ENCODE data around the gene CDC42BPB.

The CDC42BPB gene

DNA sequence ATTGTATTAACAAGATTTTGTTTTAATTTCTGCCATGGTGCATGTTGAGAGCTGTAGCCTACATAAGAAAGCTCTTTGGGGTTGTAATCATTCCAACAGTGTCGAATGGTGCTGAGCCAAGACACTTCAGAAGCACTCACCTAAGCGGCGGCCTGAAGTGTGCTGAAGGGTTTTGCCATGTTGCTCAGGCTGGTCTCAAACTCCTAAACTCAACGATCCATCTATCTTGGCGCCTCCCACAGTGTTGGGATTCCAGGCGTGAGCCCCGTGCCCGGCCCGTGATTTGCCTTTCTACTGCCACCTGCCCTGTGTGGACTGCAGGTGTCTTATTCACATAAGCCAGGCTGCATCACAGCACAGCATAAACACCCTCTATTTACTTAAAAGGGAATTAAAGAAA, 86.0 kb downstream of the CDC42BPB start:
- in situ Hi-C loops (cut with HindIII; ENCODE audit: low sequenced_read_pairs) = no loop called here

DNA sequence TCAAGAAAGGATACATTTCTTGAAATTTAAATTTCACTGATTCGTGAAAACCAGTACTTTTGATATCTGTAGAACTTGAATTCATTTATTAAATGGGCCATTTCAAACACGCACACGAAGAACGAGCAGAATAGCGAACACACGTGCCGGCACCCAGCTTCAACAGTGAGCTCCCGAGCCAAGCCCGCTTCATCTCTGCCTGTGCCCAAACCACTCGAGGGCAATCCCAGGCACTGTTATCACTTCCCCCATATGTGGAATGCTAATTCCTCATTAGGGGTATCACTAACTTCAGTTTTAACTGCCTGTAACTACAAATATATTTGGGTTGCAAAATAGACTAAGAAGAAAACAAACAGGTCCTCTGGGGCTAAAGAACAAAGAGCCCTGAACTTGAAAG, 86.9 kb downstream of the CDC42BPB start:
- in situ Hi-C loops (cut with HindIII; ENCODE audit: low sequenced_read_pairs) = no loop called here

DNA sequence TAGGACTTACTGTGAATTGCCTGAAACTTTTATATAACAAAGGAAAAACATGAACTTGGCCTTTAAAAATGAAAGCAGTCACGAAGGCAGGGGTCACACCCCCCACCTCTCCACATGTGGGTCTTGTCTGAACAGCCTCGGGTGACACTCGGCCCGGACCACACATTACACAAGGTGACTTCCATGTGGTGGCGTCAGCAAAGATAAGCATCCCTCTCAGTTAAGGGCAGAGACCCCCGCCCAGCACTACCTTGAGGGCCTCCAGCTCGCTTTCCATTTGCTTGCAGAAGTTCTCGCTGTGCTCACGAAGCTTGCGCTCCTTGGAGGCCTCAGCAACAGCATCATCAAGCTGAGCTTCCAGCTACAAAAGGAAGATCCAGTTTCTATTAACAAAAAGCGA, 87.4 kb downstream of the CDC42BPB start:
- in situ Hi-C loops (cut with HindIII; ENCODE audit: low sequenced_read_pairs) = no loop called here

DNA sequence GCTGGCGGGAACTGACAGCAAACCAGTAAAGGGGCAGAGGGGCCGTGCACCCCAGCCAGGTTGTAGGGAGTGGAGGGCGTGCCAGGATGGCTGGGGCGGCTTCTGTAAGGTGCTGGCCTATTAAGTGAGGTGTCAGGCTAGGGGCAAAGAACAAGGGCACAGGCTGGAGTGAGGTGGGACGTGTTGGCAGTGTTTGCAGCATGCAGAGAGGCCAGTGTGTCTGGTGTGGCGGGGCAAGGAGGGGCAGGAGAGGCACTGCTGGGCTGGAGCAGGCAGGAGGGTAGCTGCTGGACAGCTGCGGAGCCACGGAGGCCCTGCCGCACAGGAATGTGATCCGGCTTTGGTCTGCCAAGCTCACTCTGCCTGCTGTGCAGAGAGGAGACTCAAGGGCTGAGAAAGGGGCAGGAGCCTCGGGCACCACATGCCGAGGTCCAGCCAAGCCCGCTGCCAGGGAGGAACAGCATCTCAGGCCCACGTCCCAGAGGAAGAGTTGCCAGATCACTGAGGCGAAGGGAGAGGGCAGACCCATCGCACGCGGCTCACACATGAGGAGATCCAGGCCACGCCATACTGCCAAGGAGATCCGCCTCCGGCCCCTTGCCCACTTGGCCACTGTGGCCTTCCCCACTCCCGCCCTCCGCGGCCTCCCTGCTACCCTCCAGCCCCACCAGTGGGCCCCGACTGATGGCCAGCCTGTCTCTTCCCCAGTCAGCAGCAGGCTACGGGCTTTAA, 88.1 kb downstream of the CDC42BPB start:
- in situ Hi-C loops (cut with HindIII; ENCODE audit: low sequenced_read_pairs) = no loop called here

DNA sequence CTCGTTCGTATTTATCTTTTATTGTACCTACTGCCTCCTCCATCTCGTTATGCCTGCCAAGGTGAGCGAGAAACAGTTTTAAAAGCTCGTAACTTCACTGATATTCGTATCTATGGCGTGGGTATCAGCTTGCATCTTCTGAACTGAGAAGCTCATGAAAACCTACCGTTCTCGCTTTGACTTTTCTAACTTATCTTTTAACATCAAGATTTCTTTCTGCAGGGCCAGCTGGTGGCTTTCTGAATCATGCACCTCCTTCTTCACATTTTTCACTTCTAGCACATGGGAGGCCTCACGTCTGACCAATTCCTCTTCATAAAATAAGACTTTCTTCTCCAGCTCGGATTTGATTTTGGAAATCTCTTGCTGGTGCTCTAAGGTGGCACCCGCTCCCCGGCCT, 89.0 kb downstream of the CDC42BPB start:
- in situ Hi-C loops (cut with HindIII; ENCODE audit: low sequenced_read_pairs) = no loop called here

DNA sequence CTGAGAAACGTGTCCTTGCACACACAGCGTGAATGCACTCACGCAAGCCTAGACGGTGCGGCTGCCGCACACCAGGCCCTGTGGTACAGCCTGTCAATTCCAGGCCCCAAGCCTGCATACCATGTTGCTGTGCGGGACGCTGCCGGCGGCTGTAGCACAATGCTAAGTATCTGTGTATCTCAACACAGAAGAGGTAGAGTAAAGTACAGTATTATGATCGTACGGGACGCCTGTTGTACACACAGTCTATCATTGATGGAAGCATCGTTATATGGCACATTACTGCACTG, 89.9 kb downstream of the CDC42BPB start:
- in situ Hi-C loops (cut with HindIII; ENCODE audit: low sequenced_read_pairs) = no loop called here

DNA sequence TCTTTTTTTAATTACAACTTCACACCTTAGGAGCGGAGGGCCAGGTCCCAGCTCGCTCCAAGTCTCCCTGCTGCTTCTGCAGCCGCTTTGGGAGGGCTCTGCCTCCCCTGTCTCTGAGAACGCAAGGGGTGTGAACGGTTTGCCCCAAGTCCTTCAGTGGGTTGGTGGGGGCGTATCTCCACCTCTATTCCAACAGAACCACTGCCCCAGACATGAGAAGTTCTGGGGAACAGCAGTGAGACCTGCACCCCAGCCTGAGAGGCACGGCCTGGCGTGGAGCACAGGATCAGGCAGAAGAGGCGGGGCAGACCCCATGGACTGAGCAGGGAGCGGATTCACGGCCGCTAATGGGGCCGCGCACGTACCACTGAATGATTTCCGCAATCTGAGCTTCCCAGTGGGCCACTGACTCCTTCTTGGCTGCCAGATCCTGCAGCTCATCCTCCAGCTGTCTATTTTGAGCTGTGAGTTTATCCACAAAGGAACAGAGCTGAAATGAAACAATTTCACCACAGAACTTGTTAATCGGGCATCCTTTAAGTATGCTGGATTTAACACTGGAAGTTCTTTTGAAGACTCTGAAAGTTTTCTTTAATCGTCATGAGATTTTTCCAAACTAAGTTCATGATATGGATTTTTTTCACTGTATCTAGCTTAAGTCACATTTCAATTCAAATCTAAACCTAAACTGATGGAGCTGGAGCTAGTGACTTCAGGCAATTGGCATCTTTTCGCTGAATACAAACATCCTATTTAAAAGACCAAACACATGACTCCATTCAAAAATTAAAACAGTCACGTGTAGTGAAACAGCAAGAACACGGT, 90.5 kb downstream of the CDC42BPB start:
- in situ Hi-C loops (cut with HindIII; ENCODE audit: low sequenced_read_pairs) = no loop called here

DNA sequence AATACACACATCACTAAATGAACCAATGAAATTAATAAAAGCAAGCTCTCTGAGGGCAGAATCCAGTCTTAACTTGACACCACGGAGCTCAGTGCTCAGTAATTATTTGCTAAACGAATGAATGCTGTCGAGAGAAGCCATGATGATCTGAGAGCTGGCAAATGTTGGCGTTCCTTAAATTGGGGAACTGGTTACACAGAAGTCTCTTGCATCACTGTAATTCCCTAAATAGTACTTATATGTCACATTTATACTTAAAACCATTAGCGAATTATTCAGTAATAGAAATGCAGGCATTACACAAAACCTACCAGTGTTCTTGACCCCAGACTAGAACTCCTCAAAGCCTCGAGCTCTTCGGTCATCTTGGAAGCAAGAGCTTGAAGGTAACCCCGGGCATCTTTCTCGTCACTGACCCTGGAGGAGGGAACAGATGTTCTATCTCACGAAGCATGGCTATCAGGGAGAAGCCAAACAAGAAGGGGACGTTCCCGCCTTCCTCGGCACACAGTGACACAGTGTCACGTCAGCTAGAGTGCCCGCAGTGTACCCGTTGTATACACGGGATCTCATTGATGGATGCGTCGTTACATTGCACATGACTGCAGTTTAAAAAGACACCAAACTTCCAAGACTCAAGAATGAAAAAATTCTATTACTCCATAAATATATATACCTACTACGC, 91.2 kb downstream of the CDC42BPB start:
- in situ Hi-C loops (cut with HindIII; ENCODE audit: low sequenced_read_pairs) = no loop called here

DNA sequence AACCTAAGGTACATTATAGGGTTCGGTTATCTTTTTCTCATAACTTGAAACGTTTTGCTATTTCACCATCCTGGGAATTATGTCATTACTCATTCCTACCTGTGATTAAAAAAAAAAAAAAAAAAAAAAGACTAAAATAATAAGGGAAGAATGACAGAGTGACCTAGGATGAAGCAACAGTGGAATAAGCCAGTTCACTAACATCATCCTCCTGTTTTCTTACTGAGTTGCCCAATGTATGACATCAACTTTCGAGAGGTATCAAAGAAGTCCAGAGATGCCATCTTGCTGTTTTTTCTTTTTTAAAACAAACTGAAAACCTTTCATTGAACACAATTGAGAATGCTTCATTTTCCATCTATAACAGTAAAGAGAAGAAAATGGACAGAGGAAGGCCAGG, 92.1 kb downstream of the CDC42BPB start:
- in situ Hi-C loops (cut with HindIII; ENCODE audit: low sequenced_read_pairs) = no loop called here

DNA sequence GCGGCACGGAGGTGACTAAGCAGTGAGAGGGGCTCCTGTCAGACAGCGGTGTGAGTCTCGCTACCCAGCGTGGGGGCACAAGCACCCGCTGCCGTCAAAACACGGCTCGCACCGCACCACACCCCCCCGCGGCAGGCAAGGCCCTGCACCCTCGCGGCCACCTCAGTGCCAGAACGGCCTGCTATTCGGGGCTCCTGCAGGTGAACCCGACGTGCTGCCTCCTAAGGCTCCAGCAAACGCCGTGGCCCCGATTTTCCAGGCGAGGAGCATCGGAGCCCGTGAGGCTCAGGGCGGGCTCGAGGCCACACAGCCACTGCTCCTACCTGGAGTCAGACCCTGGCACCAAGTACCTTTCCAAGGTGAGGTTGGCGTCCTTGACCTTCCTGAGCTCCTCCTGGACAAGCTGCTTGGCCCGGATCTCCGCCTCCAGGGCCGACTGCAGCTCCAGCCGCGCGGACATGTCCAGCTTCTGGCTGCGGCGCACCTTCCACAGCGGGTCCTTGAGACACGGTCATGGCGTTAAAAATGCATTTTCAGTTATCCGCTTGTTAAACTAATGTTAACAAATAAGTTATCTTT, 93.1 kb downstream of the CDC42BPB start:
- in situ Hi-C loops (cut with HindIII; ENCODE audit: low sequenced_read_pairs) = no loop called here

DNA sequence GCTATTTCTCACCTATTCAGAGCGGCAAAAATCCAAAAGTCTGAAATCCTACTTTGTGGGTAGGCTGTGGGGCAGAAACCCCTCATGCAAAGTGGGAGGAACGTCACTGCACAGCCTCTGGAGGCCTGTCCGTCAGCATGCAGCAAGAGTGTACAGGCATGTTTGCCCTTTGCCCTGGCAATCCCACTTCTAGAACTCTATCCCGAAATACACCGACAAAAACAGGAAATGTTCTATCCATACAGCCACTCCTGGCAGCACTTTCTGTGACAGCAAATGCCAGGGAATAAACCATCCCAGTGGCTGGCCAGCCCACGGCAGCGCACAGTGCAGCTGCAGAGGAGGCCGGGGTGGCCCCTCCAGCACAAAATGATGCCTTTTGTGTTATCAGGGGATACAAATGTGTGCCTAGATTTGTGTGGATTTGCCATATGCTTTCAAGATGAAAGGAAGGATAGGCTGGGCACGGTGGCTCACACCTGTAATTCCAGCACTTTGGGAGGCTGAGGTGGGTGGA, 95.2 kb downstream of the CDC42BPB start:
- in situ Hi-C loops (cut with HindIII; ENCODE audit: low sequenced_read_pairs) = no loop called here

DNA sequence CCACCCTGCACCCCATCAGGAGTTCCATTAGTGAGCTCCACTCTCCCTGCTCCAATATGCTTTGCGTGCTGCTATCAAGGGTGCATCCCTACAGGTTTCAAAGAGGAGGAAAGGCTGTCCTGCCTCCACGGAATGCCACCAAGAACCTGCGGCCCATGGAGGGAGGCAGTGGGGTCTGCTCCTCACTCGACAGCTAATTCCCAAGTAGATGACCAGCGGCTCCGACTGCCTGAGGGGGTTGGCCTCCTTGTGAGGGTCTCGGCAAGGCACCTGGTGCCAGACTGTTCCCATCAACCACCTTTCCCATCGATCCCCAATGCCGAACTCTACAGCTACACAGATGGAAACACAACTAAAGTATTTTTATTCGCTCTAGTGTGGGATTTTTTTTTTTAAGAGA, 98.9 kb downstream of the CDC42BPB start:
- in situ Hi-C loops (cut with HindIII; ENCODE audit: low sequenced_read_pairs) = no loop called here

DNA sequence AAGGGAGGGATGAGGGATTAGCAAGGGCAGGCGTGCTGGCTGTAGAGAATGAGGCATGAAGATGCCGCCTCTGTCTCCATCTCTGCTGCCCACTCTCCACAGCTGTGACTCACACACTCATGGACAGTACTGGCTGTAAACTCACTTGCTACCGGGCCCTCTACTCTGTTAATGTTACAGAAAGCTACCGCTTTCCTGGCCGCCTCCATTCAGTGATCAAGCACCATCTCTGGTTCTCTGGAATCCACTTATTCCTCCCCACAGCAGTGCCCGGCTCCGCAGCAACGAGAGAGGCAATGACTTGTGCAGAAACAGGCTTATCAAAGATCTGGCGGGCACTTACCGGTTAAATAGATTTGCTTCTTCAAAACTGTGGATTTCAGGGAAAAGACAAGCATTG, 100.1 kb downstream of the CDC42BPB start:
- in situ Hi-C loops (cut with HindIII; ENCODE audit: low sequenced_read_pairs) = no loop called here

DNA sequence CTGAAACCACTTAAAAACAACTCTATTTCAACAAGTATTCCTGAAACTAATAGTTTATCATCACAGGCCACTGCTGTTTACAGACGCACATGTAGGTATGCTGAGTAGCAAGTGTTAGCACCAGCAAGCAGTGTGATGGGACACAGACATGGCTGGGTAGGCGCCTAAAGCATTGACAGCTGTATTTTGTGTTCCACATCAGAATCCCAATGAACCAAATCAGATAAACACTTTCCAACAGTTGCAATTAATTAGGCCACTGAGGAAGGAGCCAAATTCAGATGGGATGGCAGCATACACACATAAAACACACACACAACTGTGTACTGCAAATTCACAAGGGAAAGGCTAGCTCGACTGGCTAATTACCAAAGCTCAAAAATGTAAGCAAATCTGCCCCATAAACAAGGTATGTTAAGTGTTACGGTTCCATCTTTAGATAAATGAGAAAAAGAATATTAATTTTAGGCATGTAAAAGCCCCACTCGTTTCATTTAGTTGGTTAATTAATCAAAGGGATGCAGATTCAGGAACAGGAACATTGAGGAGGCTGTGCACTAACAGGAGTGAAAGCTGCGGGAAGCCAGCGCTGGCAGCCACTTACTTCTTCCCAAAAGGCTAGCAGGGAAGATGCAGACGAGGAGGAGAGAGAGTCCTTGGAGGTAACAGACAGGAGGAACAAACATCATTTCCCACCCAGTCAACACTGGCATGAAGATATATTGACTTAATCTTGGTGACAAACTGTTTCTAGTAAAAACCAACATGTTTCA, 101.5 kb downstream of the CDC42BPB start:
- in situ Hi-C loops (cut with HindIII; ENCODE audit: low sequenced_read_pairs) = no loop called here

DNA sequence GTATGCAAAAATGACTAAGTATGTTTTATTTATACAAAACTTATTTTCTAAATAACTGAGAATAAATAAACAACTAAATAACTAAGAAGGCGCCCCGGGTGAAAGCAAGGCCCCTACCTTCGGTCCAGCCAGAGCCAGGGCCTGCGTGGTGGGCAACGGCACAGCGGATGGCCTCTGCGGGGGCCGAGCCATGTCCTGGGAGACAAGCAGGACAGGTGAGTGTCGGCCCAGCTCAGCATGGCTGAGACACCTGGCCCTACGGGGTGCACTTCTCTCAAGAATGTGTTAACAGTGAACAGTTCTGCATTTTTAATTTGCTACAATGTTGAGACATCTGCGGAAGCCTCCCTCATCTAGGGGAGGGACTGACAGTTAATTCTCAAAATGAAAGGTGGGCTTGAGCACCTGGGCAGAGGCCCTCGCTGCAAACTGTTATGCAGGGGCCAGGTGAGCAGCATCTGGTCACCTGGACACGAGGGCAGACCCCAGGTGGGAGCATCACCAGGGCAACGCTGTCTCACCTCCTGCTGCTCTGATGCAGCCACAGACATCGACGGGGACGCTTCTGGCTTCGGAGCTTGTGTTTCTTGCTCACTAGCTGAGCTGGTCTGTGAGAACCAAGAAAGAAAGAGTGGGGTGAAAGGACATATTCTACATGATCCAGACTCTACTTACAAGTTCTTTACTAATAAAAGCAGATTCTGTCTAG, 103.1 kb downstream of the CDC42BPB start:
- in situ Hi-C loops (cut with HindIII; ENCODE audit: low sequenced_read_pairs) = no loop called here

DNA sequence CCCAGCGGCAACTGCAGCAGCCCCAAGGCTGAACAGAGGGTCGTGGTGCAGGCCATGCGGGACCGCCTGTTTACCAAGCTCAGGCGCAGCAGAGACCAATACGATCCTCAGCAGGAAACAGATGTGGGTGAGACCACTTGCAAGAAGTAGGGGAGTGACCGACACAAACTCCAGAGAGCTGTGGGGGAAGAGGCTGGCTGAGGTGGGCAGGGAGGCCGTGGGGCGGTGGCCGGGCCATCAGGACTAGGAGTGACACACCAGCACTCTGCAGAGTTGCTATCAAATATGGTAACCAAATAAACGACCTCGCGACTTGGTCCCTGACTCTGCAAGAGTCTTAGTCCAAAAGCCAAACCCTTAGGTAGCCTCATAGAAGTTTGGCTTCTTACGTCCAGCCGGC, 104.2 kb downstream of the CDC42BPB start:
- in situ Hi-C loops (cut with HindIII; ENCODE audit: low sequenced_read_pairs) = no loop called here

DNA sequence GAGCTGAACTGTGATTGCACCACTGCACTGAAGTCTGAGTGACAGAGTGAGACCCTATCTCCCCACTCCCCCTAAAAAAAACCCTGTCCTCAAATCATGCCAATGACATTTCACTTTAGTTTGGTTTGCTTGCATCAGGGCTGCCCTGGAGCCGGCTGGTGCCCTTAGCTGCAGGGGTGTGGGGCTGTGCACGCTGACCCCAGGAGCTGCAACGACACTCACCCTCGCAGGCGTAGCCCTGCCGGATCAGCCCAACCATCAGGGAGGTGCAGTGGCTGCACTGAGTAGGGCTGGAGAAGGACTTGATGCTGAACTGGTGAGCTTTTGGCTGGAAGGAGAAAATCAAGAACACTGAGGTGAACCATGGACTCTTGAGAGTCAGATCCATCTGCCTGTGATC, 105.1 kb downstream of the CDC42BPB start:
- in situ Hi-C loops (cut with HindIII; ENCODE audit: low sequenced_read_pairs) = no loop called here

DNA sequence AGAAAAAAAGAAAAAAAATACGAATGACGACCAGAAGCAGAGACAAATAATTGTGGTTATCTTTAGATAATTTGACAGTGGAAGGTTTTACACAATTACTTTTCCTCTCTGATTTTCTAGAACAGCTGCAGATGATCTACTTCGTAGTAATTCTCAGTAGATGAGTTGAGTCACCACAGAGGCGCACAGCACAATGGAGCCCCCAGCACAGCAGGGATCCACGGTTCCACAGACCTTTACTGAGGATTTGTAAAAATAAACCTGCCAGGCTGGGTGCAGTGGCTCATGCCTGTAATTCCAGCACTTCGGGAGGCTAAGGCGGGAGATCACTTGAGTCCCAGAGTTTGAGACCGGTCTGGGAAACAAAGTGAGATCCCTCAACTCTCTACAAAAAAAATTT, 105.5 kb downstream of the CDC42BPB start:
- in situ Hi-C loops (cut with HindIII; ENCODE audit: low sequenced_read_pairs) = no loop called here

DNA sequence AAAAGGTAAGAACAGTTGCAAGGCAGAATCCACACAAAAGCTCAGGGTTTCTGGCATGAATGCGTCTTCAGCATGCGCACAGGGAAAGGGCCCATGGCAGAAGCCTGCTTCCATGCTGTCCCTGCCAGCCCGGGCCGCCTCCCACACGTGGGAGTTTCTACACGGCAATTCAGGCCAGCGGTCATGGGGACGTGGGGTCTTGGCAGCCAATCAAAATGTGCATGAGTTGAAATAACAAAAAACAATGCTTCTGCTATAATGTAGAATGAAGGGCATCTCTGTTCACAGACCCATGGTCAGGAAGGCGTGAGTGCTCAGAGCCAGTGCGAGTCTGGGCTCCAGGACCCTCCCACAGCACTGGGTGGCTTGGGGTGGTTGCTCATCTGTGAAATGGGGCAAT, 106.3 kb downstream of the CDC42BPB start:
- in situ Hi-C loops (cut with HindIII; ENCODE audit: low sequenced_read_pairs) = no loop called here

DNA sequence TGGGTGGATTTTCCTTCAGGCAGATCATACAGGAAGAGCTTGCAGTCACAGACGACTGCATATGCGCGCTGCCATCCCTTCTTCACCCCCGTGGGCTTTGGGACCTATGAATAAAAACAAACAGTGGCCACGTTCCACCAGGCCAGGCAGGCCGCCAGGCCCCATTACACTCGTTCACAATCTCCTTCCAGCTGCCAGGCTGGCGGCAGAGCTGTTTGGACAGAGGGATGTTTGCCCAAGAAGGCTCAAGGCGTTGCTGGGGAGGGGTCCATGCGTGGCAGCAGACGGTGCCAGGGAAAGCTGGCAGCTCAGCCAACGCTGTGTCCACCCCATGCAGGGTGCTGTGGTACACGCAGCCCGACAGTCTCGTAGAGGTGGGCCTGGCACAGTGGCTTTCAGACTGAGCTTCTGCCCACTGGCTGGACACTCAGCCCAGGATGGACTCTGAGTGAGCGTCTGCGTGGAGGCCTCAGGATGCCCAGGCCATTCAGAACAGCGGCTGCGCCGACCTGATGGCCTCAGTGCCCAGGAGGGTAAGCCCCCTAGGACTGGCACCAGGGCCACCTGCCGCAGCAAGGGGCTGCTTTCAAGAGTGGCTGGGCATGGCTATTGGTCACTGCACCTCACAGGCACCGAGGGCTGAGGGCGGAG, 107.4 kb downstream of the CDC42BPB start:
- in situ Hi-C loops (cut with HindIII; ENCODE audit: low sequenced_read_pairs) = no loop called here
